ENCODE data around the gene GALNT10.

GALNT10 gene

DNA sequence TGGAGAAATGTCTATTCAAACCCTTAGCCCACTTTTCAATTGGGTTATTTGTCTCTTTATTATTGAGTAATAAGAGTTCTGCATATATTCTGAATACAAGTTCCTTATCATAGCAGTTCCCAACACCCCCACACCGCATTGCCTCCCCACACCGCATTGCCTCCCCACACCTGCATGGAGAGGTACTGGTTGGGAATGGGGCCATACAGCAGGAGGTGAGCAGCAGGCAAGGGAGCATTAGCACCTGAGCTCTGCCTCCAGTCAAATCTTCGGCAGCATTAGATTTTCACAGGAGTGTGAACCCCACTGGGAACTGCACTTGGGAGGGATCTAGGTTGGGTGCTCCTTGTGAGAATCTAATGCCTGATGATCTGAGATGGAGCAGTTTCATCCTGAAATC lies 244.7 kb downstream of the GALNT10 start:
- TF ChIP-seq CTCF (IDR thresholded peaks at IDR 0.05; ENCODE audit: low read depth, low read length): no peak
- DNase-seq (ENCODE audit: extremely low read depth, low read depth): no peak

DNA sequence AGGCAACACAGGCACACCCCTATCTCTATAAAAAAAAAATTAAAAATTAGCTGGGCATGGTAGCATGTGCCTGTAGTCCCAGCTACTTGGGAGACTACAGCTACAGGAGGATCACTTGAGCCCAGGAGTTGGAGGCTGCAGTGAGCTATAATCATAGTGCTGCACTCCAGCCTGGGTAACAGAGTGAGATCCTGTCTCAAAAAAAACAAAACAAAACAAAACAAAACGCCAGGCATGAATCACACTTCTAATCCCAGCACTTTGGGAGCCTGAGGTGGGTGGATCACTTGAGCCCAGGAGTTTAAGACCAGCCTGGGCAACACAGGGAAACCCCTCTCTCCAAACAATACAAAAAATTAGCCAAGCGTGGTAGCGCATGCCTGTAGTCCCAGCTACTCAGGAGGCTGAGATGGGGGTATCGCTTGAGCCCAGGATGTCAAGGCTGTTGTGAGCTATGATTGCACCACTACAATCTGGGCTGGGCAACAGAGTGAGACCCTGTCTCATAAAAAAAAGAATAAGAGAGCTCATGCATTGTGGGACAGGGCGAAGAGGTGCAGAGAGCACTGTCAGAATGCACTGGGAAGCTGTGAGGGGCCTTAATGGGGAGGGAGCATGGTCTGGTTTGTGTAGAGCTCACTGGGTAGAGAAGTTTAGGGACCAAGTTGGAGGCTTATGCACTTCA lies 246.9 kb downstream of the GALNT10 start:
- no peak for TF ChIP-seq CTCF (IDR thresholded peaks at IDR 0.05; ENCODE audit: low read depth, low read length)
- no peak for DNase-seq (ENCODE audit: extremely low read depth, low read depth)

- no peak for DNase-seq (ENCODE audit: extremely low read depth, low read depth)
- TF ChIP-seq CTCF (IDR thresholded peaks at IDR 0.05; ENCODE audit: low read depth, low read length): no peak
Measured at GRCh38 chr5:154440540-154440939, 250.0 kb downstream of the GALNT10 start.

- no peak for TF ChIP-seq CTCF (IDR thresholded peaks at IDR 0.05; ENCODE audit: low read depth, low read length)
- no peak for DNase-seq (ENCODE audit: extremely low read depth, low read depth)
Measured at GRCh38 chr5:154442801-154443200, 252.3 kb downstream of the GALNT10 start.

DNA sequence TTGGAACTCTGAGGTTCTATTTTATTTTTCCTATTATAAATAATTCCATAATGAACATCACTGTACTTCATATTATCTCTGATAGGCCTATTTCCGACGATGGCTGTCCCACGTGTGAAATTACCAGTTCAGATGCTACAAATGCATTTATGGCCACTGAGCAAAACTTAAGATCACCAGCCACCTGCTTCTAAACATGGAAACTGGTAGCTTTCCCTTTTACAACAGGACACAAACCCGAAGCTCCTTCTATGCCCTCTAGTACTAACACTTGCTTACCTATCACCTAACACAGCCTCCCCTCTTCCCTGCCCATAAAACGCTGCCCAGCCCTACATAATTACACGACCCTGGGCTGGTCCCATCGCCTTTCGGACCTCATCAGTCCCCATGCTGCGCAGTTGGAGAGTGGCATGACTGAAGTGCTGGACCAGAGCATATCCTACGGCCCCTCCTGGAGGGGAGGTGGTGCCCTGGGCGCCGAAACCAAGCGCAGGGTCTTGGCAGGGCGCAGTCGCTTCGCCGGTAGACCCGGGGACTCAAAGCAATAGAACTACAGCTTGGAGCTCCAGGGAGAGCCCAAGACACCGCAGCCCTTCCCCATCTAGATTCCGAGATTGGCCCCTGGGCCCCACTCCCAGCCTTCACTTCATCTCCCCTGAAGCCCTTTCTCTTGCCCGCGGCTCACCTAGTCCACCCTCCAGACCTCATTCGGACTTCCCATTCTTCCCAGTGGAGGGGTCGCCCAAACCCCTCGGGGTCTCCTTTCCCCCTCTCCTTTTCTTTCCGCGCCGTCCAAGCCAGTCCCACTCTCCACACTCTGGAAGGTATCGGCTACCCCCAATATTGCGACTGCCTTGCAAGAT lies 254.3 kb downstream of the GALNT10 start:
- no peak for TF ChIP-seq CTCF (IDR thresholded peaks at IDR 0.05; ENCODE audit: low read depth, low read length)
- DNase-seq (ENCODE audit: extremely low read depth, low read depth): no peak

DNA sequence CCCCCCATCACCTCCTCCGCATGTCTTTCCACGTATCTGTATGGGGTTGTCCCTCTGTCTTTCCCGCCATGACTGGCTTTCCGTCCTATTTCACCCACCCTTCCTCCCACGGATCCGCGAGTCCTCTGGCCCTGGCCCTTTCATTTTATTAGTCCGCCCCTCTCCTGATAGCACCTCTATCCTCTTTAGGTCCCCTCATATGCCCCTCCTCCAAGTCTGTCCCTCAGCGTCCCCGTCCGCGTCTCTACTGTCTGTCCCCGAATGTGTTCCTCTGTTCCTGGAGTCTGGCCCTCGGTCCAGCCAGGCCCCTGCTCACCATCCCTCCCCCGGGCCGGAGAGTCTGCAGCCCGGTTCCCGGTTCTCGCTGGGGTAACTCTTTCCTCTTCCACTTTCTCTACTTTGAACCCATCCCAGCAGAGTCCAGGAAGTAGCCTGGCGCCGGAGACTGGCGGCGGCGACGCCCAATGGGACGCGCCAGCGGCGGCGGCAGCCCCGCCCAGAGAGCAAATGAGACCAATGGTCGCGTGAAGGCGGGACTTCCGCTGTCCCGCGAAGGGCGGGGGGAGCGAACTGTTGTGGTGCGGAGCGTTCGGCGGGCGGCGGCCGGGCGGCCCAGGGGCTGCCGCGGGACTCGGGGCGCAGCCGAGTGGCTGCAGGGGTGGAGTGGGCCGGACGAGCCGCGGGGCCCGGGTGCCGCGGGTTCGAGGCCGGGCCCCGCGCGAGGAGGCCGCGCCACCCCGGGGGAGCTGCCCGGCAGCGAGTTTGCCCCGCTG lies 255.1 kb downstream of the GALNT10 start, which contains the start of gene SAP30L:
SAP30L (plus strand) TSS at position 576 of the 773 bp plus-strand sequence. CDS start 608 bp downstream, outside the sequence.
- peak; percentile 84 for DNase-seq (ENCODE audit: extremely low read depth, low read depth)

More for the DNA sequence above, 255.1 kb downstream of the GALNT10 start, which contains the start of gene SAP30L:
- no peak for TF ChIP-seq CTCF (IDR thresholded peaks at IDR 0.05; ENCODE audit: low read depth, low read length)
